Astrocyte (in vitro differentiated cells and primary cell): ENCODE results near the gene SLC27A2.

Source experiments
- EZH2 ChIP-seq: IDR thresholded peaks from 2 replicates; pipeline ENCODE4 v1.6.1; 2012; ENCODE audit warnings: mild to moderate bottlenecking, low read length, inconsistent platforms; ENCODE audit not compliant: insufficient read depth
- TF ChIP-seq, protein P1 (sequence below): IDR thresholded peaks from 2 replicates; pipeline ENCODE4 v1.5.1; 2011; ENCODE audit warnings: low read depth, mild to moderate bottlenecking, inconsistent platforms, low read length, moderate library complexity; ENCODE audit not compliant: insufficient read depth

DNA sequence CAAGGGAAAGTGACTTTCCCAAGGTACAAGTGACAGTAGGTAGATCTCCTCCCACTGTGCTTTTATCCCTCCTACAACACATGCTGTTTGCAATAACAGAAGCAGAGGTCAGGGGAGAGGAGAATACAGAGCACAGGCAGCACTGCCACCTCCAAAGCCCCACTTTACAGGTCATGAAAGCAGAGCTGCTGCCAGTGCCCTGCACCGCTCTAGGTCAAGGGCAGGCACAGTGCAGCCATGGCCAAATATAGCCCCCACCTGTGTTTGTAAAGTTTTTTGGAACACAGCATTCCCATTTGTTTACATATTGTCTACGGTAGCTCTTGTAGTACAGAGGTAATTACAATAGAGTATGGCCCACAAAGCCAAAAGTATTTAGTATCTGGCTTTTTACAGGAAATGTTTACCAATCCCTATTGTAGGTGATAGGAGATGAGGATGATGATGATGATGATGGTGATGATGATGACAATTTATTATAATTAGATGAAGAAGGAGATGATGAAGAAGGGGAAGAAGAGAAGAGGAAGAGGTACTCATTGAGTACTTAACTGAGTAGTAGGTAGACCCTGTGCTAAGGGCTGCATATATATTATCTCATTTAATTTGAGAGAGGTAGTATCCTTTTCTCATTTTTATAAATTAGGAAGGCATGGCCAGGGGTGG lies 63.1 kb downstream of the SLC27A2 start:
- TF ChIP-seq, protein P1, sequence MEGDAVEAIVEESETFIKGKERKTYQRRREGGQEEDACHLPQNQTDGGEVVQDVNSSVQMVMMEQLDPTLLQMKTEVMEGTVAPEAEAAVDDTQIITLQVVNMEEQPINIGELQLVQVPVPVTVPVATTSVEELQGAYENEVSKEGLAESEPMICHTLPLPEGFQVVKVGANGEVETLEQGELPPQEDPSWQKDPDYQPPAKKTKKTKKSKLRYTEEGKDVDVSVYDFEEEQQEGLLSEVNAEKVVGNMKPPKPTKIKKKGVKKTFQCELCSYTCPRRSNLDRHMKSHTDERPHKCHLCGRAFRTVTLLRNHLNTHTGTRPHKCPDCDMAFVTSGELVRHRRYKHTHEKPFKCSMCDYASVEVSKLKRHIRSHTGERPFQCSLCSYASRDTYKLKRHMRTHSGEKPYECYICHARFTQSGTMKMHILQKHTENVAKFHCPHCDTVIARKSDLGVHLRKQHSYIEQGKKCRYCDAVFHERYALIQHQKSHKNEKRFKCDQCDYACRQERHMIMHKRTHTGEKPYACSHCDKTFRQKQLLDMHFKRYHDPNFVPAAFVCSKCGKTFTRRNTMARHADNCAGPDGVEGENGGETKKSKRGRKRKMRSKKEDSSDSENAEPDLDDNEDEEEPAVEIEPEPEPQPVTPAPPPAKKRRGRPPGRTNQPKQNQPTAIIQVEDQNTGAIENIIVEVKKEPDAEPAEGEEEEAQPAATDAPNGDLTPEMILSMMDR: no peak
- TF ChIP-seq EZH2: no peak
